ENCODE data around the gene FHAD1. TPM values are rescaled to one million over a fixed set of nuclear protein-coding genes. Genes with fewer than 3 reads are reported as not detected.

The FHAD1 gene
- total and polyA plus RNA-seq, 2 of the 13 experiments (the other 11 are each of a cell fraction or from before 2014, with no cell fraction given) = not detected

DNA sequence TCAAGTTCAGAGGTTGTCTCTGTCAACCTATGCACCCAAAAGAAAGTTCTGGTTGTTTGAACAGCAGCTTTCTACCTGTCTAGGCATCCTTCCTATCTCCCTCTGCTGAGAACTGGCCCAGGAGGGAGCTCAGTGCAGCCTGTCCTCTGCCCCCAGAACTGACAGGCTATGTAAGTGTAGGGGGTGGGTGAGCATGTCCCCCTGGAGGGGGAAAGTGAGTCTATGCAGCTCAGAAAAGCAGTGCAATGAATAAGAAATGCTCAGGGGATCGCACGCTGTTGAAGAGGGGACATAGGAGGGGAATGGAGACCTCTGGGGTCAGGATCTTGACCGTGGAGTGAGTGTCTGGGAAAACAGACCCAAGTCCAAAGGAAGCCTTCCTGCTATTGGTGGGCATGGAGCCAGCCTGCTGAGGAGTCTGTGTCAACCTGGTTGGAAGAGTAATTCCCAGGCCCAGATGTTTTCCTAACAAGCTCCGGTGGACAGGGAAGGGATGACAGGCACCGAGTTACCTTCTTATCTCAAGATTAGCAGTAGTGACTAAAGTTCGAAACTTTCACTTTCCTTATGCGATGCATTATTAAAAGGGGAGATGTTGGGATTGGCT is 26.1 kb upstream of the FHAD1 start (continued):
- no peak for TF ChIP-seq ZNF547 (CRISPR knock-in tag; IDR thresholded peaks at IDR 0.05)
- TF ChIP-seq NKX3-1 (CRISPR knock-in tag; IDR thresholded peaks at IDR 0.05) = no peak
- TF ChIP-seq, protein P1, sequence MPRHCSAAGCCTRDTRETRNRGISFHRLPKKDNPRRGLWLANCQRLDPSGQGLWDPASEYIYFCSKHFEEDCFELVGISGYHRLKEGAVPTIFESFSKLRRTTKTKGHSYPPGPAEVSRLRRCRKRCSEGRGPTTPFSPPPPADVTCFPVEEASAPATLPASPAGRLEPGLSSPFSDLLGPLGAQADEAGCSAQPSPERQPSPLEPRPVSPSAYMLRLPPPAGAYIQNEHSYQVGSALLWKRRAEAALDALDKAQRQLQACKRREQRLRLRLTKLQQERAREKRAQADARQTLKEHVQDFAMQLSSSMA (CRISPR knock-in tag; IDR thresholded peaks at IDR 0.05) = no peak
- TF ChIP-seq KAT2B (IDR thresholded peaks at IDR 0.05; ENCODE audit: borderline replicate concordance, low read depth, low read length) = no peak
- peak; percentile 57; the same call in 1 of the 2 replicates for TF ChIP-seq NFYB (CRISPR knock-in tag; IDR thresholded peaks at IDR 0.05)
- TF ChIP-seq, protein P2, sequence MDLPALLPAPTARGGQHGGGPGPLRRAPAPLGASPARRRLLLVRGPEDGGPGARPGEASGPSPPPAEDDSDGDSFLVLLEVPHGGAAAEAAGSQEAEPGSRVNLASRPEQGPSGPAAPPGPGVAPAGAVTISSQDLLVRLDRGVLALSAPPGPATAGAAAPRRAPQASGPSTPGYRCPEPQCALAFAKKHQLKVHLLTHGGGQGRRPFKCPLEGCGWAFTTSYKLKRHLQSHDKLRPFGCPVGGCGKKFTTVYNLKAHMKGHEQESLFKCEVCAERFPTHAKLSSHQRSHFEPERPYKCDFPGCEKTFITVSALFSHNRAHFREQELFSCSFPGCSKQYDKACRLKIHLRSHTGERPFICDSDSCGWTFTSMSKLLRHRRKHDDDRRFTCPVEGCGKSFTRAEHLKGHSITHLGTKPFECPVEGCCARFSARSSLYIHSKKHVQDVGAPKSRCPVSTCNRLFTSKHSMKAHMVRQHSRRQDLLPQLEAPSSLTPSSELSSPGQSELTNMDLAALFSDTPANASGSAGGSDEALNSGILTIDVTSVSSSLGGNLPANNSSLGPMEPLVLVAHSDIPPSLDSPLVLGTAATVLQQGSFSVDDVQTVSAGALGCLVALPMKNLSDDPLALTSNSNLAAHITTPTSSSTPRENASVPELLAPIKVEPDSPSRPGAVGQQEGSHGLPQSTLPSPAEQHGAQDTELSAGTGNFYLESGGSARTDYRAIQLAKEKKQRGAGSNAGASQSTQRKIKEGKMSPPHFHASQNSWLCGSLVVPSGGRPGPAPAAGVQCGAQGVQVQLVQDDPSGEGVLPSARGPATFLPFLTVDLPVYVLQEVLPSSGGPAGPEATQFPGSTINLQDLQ (CRISPR knock-in tag; IDR thresholded peaks at IDR 0.05) = no peak
- TF ChIP-seq, protein P3, sequence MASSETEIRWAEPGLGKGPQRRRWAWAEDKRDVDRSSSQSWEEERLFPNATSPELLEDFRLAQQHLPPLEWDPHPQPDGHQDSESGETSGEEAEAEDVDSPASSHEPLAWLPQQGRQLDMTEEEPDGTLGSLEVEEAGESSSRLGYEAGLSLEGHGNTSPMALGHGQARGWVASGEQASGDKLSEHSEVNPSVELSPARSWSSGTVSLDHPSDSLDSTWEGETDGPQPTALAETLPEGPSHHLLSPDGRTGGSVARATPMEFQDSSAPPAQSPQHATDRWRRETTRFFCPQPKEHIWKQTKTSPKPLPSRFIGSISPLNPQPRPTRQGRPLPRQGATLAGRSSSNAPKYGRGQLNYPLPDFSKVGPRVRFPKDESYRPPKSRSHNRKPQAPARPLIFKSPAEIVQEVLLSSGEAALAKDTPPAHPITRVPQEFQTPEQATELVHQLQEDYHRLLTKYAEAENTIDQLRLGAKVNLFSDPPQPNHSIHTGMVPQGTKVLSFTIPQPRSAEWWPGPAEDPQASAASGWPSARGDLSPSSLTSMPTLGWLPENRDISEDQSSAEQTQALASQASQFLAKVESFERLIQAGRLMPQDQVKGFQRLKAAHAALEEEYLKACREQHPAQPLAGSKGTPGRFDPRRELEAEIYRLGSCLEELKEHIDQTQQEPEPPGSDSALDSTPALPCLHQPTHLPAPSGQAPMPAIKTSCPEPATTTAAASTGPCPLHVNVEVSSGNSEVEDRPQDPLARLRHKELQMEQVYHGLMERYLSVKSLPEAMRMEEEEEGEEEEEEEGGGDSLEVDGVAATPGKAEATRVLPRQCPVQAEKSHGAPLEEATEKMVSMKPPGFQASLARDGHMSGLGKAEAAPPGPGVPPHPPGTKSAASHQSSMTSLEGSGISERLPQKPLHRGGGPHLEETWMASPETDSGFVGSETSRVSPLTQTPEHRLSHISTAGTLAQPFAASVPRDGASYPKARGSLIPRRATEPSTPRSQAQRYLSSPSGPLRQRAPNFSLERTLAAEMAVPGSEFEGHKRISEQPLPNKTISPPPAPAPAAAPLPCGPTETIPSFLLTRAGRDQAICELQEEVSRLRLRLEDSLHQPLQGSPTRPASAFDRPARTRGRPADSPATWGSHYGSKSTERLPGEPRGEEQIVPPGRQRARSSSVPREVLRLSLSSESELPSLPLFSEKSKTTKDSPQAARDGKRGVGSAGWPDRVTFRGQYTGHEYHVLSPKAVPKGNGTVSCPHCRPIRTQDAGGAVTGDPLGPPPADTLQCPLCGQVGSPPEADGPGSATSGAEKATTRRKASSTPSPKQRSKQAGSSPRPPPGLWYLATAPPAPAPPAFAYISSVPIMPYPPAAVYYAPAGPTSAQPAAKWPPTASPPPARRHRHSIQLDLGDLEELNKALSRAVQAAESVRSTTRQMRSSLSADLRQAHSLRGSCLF (CRISPR knock-in tag; IDR thresholded peaks at IDR 0.05; ENCODE audit: borderline replicate concordance) = no peak
- 0 out of 2 replicates have a peak, but pooled peaks have one; percentile 27 for TF ChIP-seq KDM5B (CRISPR knock-in tag; IDR thresholded peaks at IDR 0.05; ENCODE audit: borderline replicate concordance)
- TF ChIP-seq ZSCAN21 (CRISPR knock-in tag; IDR thresholded peaks at IDR 0.05; ENCODE audit: borderline replicate concordance) = no peak
- TF ChIP-seq KAT7 (CRISPR knock-in tag; IDR thresholded peaks at IDR 0.05; ENCODE audit: borderline replicate concordance) = no peak
- TF ChIP-seq, protein P4, sequence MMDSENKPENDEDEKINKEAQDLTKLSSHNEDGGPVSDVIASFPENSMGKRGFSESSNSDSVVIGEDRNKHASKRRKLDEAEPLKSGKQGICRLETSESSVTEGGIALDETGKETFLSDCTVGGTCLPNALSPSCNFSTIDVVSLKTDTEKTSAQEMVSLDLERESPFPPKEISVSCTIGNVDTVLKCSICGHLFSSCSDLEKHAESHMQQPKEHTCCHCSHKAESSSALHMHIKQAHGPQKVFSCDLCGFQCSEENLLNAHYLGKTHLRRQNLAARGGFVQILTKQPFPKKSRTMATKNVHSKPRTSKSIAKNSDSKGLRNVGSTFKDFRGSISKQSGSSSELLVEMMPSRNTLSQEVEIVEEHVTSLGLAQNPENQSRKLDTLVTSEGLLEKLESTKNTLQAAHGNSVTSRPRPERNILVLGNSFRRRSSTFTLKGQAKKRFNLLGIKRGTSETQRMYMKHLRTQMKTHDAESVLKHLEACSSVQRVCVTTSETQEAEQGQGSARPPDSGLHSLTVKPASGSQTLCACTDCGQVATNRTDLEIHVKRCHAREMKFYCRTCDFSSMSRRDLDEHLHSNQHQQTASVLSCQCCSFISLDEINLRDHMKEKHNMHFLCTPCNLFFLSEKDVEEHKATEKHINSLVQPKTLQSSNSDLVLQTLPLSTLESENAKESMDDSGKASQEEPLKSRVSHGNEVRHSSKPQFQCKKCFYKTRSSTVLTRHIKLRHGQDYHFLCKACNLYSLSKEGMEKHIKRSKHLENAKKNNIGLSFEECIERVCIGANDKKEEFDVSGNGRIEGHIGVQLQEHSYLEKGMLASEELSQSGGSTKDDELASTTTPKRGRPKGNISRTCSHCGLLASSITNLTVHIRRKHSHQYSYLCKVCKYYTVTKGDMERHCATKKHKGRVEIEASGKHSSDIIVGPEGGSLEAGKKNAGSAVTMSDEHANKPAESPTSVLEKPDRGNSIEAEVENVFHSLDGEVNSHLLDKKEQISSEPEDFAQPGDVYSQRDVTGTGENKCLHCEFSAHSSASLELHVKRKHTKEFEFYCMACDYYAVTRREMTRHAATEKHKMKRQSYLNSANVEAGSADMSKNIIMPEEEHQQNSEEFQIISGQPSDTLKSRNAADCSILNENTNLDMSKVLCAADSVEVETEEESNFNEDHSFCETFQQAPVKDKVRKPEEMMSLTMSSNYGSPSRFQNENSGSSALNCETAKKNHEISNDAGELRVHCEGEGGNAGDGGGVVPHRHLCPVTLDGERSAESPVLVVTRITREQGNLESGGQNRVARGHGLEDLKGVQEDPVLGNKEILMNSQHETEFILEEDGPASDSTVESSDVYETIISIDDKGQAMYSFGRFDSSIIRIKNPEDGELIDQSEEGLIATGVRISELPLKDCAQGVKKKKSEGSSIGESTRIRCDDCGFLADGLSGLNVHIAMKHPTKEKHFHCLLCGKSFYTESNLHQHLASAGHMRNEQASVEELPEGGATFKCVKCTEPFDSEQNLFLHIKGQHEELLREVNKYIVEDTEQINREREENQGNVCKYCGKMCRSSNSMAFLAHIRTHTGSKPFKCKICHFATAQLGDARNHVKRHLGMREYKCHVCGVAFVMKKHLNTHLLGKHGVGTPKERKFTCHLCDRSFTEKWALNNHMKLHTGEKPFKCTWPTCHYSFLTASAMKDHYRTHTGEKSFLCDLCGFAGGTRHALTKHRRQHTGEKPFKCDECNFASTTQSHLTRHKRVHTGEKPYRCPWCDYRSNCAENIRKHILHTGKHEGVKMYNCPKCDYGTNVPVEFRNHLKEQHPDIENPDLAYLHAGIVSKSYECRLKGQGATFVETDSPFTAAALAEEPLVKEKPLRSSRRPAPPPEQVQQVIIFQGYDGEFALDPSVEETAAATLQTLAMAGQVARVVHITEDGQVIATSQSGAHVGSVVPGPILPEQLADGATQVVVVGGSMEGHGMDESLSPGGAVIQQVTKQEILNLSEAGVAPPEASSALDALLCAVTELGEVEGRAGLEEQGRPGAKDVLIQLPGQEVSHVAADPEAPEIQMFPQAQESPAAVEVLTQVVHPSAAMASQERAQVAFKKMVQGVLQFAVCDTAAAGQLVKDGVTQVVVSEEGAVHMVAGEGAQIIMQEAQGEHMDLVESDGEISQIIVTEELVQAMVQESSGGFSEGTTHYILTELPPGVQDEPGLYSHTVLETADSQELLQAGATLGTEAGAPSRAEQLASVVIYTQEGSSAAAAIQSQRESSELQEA (CRISPR knock-in tag; IDR thresholded peaks at IDR 0.05; ENCODE audit: not compliant biosample characterization) = no peak
- TF ChIP-seq GFI1 (CRISPR knock-in tag; IDR thresholded peaks at IDR 0.05; ENCODE audit: borderline replicate concordance) = no peak

Data from HepG2 (cell line).